ENCODE data around the gene SH3BP5L. TPM values are rescaled to one million over a fixed set of nuclear protein-coding genes. Genes with fewer than 3 reads are reported as not detected.

The SH3BP5L gene
- total and polyA plus RNA-seq, 2 of the 4 experiments (the other 2 are of a cell fraction): 23.3 to 35.9 TPM

DNA sequence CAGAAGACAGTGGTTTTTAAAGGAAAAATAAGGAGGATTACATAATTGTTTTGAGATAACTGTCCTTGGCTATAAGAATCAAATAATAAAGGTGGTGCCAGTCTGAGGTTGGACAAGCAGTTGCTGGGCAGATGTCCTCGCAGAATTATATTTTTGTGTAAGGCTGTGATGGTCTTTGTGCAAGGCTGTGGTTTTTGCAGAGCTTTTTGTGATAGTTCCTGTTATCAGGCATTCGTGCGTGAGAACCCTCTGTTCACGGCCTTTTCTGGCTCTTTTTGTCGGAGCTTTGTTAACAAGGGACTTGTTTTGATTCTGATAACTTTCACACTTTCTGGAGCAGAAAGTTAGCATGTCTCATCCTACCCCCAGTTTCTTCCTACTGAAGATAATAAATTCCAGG lies 33.4 kb downstream of the SH3BP5L start:
- no peaks in the 10 kb centered on the region for H4K20me1 ChIP-seq (ENCODE audit: insufficient read depth, low read length)
- H3K4me3 ChIP-seq (ENCODE audit: insufficient read depth, low read depth, low read length): no peak overlapping the region
- CTCF ChIA-PET: no interaction called here
- in situ Hi-C loops (cut with MboI; ENCODE audit: low sequenced_read_pairs): no loop called here
- dilution Hi-C loops (cut with HindIII; ENCODE audit: low sequenced_read_pairs, unreplicated experiment): no loop called here
- H3K9me3 ChIP-seq (ENCODE audit: control insufficient read depth, insufficient read depth, low read length): no peaks in the 10 kb centered on the region; the same call in 1 of the 2 replicates
- no peaks in the 10 kb centered on the region for H3K9me1 ChIP-seq (ENCODE audit: insufficient read depth, low read length)
- no peaks in the 10 kb centered on the region for H3K4me1 ChIP-seq (ENCODE audit: control insufficient read depth, insufficient read depth, low read length)
- no peak overlapping the region for H3K27ac ChIP-seq (ENCODE audit: insufficient read depth, low read length)
- H3K23ac ChIP-seq (ENCODE audit: low read depth, low read length): no peak overlapping the region
- TF ChIP-seq RFX5 (IDR thresholded peaks at IDR 0.05; ENCODE audit: low read depth, low read length) (no peak), RCOR1 (IDR thresholded peaks at IDR 0.05; ENCODE audit: insufficient replicate concordance, low read length) (no peak)
- no peaks in the 10 kb centered on the region for H3K27me3 ChIP-seq (ENCODE audit: control insufficient read depth, insufficient read depth, low read length)
- no peak overlapping the region for H2BK120ac ChIP-seq (ENCODE audit: low read depth, low read length)
- H3K56ac ChIP-seq (ENCODE audit: extremely low read depth, insufficient read depth, low read length): no peak overlapping the region
- no peak overlapping the region for H2BK20ac ChIP-seq (ENCODE audit: low read depth, low read length)
- H3K79me1 ChIP-seq (ENCODE audit: low read depth in 1 of 2, low read length in 2 of 2): no peaks in the 10 kb centered on the region
- no peak overlapping the region for H4K91ac ChIP-seq (ENCODE audit: insufficient read depth, low read depth, low read length)
- ATAC-seq (ENCODE audit: low read depth) (no peak), DNase-seq (no peak)
- no peak overlapping the region for H2AFZ ChIP-seq (replicated peaks; ENCODE audit: low read length, poor library complexity)
- no peak overlapping the region for H4K8ac ChIP-seq (ENCODE audit: low read depth in 2 of 2, low read length in 2 of 2)
- H4K5ac ChIP-seq (ENCODE audit: low read depth, low read length): no peak overlapping the region
- H2AK5ac ChIP-seq (ENCODE audit: low read depth, low read length): no peak overlapping the region
- no peak overlapping the region for H2AK9ac ChIP-seq (replicated peaks; ENCODE audit: low read depth, low read length, poor library complexity)
- H2BK15ac ChIP-seq (ENCODE audit: low read depth, low read length): no peak overlapping the region
- H3K9ac ChIP-seq (ENCODE audit: low read depth, low read length): no peak overlapping the region
- H3K36me3 ChIP-seq (ENCODE audit: control insufficient read depth, insufficient read depth, low read length): no peaks in the 10 kb centered on the region
- no peak overlapping the region for H3K4me2 ChIP-seq (ENCODE audit: low read depth, low read length)
- H3K4ac ChIP-seq (ENCODE audit: low read depth, low read length): no peak overlapping the region
- intact Hi-C loops (cut with micrococcal nuclease): no loop called here
- POLR2A ChIA-PET (ENCODE audit: unreplicated experiment): no interaction called here
- WGBS, 2 experiments (ENCODE audit: extremely low coverage in 2 of 2, insufficient read length in 1 of 2): 20% methylated on average over 1 of the region's 5 CpGs; no CpG with 5 or more reads in 1 of the 2 experiments
- H3K18ac ChIP-seq (ENCODE audit: low read depth, low read length): no peak overlapping the region
- H2BK5ac ChIP-seq (ENCODE audit: low read depth, low read length, poor library complexity, severe bottlenecking): no peak overlapping the region
- no peak overlapping the region for H3K14ac ChIP-seq (replicated peaks; ENCODE audit: low read depth, low read length)
- no TSS peak for BruUV-seq (replicated peaks)

Measured in IMR-90 (cell line).